Measurements from ENCODE around the gene TMEM72.

The TMEM72 gene

DNA sequence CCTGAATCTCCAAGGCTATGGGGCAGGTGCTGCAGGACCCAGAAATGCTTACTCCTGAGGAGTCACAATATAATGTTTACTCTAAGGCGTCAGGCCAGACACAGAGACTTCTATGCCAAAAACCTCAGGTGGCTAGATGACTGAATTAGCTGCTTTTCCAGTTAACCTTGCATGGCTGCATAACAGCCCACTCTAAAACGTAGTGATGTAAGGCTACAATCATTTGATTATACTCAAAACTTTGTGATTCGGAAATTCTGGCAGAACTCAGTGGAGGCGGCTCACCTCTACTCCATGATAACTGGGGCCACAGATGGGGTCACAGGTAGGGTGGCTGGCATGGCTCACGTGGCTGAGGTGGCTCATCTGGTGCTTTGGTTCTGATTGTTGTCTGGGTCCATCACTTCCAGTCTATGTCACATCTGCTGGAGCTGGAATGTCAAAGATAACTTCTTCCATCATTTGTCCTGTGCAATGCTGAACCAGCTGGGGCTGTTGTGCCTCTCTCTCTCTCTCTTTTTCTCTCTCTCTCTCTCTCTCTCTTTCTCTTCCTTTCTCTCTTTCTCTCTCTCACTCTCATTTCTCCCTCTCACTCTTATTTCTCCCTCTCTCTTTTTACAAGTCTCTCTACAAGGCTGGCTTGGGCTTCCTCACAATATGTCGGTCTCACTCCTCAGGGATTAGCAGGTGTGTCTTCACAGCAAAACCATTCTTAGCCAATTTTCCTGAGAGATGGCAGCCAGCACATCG is 11.8 kb downstream of the TMEM72 start:
- H3K4me3 Mint-ChIP-seq = no peak overlapping the region
- H3K27ac Mint-ChIP-seq = no peak overlapping the region
- H3K9me3 Mint-ChIP-seq = no peaks in the 10 kb centered on the region
- ATAC-seq = no peak
- no peaks in the 10 kb centered on the region for H3K36me3 Mint-ChIP-seq
- H3K4me1 Mint-ChIP-seq = no peaks in the 10 kb centered on the region
- DNase-seq (ENCODE audit: low spot score in 2 of 2) = no peak

DNA sequence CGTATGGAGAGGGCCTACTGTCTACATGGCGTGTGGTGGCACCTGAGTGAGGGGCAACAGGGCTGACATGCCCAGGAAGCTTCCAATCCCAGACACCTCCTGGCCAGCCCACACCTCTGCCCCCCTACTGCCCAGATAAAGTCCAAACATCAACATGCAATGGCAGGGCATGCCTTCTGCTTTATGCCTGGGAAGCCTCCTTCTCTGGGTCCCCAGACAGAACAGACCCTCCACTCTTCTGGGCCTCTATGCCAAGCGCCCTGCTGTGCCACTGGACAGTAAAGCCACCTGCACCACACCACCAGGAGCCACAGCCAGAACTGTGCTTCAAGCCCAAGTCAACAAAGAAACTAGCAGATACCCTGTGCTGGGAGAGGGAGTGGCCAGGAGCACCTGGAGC is 12.5 kb downstream of the TMEM72 start:
- Mint-ChIP-seq H3K9me3 (no peaks in the 10 kb centered on the region), H3K36me3 (no peaks in the 10 kb centered on the region), H3K27ac (no peak overlapping the region), H3K4me3 (no peak overlapping the region), H3K4me1 (no peaks in the 10 kb centered on the region)
- DNase-seq (ENCODE audit: low spot score in 2 of 2) (no peak), ATAC-seq (no peak)

DNA sequence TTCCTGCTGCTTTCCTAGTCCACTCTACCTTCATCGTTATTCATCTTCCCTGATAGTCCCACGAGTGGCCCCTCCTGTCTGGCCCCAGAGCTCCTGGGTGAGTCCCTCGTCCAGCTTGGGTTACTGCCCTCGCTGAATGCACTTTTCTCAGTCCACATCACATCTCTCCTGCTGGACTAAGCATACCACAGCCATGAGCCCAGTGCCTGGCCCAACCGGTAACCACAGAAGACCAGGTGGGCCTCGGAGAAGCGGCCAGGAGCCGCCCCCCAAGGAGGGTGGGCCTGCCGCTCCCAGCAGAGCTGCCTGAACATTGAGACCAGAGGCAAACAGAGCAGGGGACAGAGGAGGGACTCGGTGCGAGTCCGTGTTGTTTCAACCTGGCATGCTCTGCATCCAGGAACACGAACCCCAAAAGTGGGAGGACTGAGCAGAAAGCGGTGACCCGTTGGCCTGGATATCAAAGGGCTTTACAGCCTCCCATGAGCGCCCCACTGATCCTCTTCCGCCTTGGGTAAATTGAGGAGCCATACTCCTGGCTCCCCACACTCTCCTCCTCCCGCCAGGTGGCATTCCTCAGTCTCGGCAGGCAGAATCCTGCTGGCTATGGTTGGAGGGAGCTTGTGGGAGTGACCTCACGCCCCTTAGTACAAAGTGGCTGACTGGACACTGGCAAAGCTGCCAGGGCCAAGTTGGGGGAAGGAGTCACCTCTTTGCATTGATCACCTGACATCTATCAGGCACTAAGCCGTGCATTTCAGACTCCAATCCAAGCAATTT is 13.3 kb downstream of the TMEM72 start:
- DNase-seq (ENCODE audit: low spot score in 2 of 2) = no peak
- H3K27ac Mint-ChIP-seq = no peak overlapping the region
- ATAC-seq = no peak
- no peaks in the 10 kb centered on the region for H3K9me3 Mint-ChIP-seq
- H3K36me3 Mint-ChIP-seq = no peaks in the 10 kb centered on the region
- no peak overlapping the region for H3K4me3 Mint-ChIP-seq
- H3K4me1 Mint-ChIP-seq = no peaks in the 10 kb centered on the region

DNA sequence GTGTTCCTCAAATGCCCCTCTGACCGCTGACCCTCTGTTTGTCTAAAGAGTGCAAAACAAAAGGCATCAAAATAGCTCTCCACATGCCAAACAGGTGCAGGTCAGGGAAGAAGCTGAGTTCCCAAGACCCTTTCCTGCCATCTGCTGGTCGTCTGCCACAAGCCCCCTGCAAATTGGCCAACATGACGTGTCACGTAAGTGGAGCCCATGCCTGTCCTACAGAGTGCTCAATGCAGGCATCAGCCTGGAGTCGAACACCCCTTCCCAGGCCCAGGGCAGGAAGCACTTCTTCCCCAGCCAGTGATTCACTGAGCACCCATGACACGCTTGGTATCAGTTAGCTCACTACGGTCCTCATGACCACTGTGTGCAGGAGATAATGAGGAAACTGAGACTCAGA is 14.1 kb downstream of the TMEM72 start:
- Mint-ChIP-seq H3K36me3 (no peaks in the 10 kb centered on the region), H3K4me1 (no peaks in the 10 kb centered on the region), H3K9me3 (no peaks in the 10 kb centered on the region), H3K4me3 (no peak overlapping the region), H3K27ac (no peak overlapping the region)
- ATAC-seq (no peak), DNase-seq (ENCODE audit: low spot score in 2 of 2) (no peak)

DNA sequence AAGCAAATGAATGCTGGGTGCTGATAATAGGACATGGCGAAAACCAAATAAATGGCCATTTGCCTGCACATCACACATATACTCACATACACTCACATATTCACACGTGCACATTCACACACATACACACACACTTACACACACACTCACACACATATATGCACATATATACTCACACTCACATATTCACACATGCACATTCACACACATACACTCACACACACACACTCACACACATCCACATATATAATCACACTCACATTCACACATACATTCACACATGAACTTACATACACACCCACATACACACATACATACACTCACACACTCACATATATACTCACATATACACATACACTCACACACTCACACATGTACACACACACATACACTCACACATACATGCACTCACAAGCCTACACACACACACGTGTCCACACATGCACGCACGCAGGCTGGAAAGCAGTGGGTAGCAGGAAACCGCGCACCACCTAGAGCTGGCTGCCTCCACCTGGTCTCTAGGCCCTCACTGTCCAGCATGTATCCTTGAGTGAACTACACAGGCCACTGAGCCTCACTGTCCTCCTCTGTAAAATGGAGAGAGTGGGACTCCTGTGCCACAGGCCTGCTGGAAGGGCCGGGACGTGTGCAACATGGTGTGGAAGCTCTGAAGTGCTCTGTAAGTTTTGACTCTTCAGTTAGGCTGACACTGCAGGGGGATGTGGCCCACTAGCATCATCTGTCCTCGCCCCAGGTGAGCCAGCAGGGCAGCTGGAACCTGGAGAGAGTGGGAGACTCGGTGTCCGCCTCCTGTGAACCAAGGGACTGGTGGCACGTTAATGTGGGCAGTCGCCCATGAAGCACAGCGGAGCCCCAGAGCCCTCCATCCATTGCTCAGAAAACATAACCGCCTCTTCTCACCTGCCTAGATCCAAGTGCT is 14.9 kb downstream of the TMEM72 start:
- no peaks in the 10 kb centered on the region for H3K9me3 Mint-ChIP-seq
- H3K27ac Mint-ChIP-seq = no peak overlapping the region
- H3K4me1 Mint-ChIP-seq = no peaks in the 10 kb centered on the region

DNA sequence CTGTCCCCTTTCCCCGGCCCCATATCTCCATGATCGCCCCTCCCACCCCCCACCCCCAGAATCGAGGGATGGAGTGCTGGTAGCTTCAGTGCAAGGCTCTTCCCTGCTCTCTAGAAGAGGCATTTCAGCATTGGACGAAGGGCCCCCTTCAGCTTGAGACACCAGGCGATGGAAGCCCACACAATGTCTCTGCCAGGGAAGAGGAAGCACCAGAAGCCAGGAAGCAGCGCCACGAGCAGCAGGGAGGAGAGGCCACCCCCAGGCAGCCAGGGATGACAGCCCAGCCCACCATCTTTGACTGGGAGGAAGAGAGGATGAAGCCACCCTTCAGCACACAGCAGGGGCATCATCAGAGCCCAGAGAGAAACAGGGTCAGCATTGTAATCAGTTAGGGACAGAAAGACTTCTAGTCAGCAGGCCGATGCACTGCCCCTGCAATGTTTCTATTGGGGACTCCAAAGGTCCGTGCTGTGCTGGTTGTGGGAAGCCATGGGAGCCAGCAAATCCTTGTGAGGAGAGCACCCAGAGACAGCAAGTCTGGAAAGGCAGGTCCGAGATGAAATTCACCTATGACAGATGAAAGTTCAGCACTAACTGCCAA is 15.7 kb downstream of the TMEM72 start:
- H3K4me3 Mint-ChIP-seq = no peak overlapping the region
- no peak overlapping the region for H3K27ac Mint-ChIP-seq
- H3K4me1 Mint-ChIP-seq = no peaks in the 10 kb centered on the region
- H3K9me3 Mint-ChIP-seq = no peaks in the 10 kb centered on the region
- ATAC-seq = no peak
- no peaks in the 10 kb centered on the region for H3K36me3 Mint-ChIP-seq
- DNase-seq (ENCODE audit: low spot score in 2 of 2) = no peak

More for the DNA sequence above, 14.9 kb downstream of the TMEM72 start:
- DNase-seq (ENCODE audit: low spot score in 2 of 2) (no peak), ATAC-seq (no peak)
- H3K36me3 Mint-ChIP-seq = no peaks in the 10 kb centered on the region
- H3K4me3 Mint-ChIP-seq = no peak overlapping the region

DNA sequence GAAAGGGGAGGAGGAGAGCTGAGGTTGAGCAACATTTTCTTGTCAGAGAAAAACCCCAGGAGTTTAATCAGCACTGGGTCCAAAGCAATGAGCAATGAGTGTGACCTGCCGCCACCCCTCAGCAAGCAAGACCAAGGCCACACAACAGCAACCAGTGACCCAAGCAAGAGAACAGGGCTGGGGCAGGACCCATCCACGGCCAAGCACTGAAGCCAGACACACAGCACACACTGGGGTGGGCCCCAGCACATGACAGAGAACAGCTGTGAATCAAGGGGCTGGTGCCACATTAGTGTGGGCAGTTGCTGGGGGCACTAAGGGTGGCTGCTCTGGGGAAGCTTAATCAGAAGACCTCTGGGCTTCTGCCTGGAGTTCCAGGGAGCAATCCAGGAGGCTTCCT is 16.2 kb downstream of the TMEM72 start:
- Mint-ChIP-seq H3K27ac (no peak overlapping the region), H3K9me3 (no peaks in the 10 kb centered on the region), H3K36me3 (no peaks in the 10 kb centered on the region), H3K4me3 (no peak overlapping the region), H3K4me1 (no peaks in the 10 kb centered on the region)
- DNase-seq (ENCODE audit: low spot score in 2 of 2) (no peak), ATAC-seq (peak; percentile 6)

DNA sequence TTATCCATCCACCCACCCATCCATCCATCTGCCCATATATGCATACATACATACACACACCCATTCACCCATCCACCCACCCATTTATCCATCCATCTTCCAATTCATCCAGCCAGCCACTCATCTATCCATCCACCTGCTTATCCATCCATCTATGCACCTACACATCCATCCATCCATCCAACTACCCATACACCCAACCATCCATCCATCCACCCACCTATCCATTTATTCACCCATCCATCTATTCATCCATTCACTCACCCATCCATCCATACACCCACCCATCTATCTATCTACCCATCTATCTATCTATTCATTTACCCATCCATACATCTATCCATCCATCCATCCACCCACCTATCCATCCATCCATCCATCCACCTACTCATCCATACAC is 17.3 kb downstream of the TMEM72 start:
- H3K36me3 Mint-ChIP-seq = no peaks in the 10 kb centered on the region
- no peaks in the 10 kb centered on the region for H3K9me3 Mint-ChIP-seq
- DNase-seq (ENCODE audit: low spot score in 2 of 2) (no peak), ATAC-seq (no peak)
- no peaks in the 10 kb centered on the region for H3K4me1 Mint-ChIP-seq
- no peak overlapping the region for H3K4me3 Mint-ChIP-seq
- H3K27ac Mint-ChIP-seq = no peak overlapping the region

DNA sequence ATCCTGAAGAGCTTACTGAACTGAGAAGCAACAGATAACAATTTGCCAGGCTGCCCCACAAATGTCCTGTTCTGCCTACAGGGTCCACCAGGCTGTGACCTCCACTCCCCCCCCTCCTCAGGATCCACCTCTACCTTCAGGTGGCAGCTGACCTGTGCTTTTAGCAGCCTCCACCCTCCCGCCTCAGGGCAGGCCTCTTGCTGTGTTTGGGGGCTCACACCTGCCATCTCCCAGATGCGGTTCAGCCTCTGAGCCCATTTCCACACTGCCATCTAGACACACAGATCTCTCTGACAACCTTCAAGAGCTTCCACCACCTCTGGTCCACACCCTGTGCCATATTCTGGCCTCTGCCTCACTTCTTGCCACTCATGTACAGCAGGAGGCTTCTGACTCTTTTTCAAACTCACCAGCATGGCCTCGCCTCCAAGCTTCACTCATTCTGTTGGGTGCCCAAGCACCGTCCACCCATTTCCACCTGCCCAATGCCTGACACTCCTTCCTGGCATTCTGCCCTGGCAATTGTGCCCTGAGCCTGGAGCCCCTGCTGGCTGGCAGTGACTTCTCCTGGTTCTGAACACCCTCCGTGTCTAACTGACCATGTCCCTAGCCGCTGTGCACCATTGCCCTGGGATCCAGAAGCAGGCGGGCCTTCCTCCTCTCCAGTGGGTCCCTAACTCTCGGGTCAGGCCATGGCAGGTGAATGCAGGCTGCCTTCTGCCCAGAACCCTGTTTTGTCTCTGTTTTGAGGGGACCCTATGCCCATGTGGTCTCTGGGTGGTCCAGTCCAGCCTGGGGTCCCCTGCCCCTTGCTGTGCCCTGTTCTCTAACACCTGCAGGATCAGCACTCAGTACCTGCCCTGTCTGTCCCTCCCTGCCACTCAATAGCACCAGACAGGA is 18.5 kb downstream of the TMEM72 start:
- Mint-ChIP-seq H3K9me3 (no peaks in the 10 kb centered on the region), H3K4me1 (no peaks in the 10 kb centered on the region), H3K27ac (no peak overlapping the region), H3K36me3 (no peaks in the 10 kb centered on the region), H3K4me3 (no peak overlapping the region)
- no peak for ATAC-seq
- no peak for DNase-seq (ENCODE audit: low spot score in 2 of 2)

DNA sequence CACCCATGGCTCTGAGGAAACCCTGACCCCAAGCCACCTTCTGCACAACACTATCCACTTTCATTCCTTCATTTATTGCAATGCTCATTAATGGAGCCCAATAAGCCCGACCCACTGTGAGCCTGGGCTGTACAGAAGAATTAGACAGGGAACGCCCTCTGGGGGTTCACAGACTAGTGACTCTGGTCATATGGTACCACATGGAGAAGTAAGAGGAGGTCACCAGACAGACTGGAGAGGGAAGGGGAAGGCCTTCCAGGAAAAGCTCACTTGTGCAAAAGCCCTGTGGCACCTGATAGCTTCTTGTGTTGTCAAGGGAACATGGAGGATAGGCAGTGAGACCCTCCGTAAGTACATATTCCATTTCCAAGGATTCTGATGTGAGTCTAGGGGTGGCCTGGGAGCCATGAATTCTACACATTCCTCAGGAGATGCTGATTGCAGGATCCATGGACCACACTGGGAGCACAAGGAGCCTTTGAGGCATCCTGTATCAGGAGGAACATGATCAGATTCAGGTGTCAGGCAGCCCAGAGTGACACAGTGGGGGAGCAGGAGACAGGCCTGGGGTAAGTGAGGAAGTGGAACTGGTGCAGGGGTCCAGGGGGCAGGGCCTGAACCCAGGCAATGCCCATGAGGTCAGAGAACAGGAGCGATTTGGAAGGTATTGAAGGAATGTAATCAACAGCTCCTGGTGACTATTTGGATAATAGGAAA is 19.9 kb downstream of the TMEM72 start:
- H3K36me3 Mint-ChIP-seq = no peaks in the 10 kb centered on the region
- no peak overlapping the region for H3K4me3 Mint-ChIP-seq
- DNase-seq (ENCODE audit: low spot score in 2 of 2) (no peak), ATAC-seq (no peak)
- no peak overlapping the region for H3K27ac Mint-ChIP-seq
- H3K9me3 Mint-ChIP-seq = no peaks in the 10 kb centered on the region
- peaks cover 5% of the 10 kb centered on the region for H3K4me1 Mint-ChIP-seq

DNA sequence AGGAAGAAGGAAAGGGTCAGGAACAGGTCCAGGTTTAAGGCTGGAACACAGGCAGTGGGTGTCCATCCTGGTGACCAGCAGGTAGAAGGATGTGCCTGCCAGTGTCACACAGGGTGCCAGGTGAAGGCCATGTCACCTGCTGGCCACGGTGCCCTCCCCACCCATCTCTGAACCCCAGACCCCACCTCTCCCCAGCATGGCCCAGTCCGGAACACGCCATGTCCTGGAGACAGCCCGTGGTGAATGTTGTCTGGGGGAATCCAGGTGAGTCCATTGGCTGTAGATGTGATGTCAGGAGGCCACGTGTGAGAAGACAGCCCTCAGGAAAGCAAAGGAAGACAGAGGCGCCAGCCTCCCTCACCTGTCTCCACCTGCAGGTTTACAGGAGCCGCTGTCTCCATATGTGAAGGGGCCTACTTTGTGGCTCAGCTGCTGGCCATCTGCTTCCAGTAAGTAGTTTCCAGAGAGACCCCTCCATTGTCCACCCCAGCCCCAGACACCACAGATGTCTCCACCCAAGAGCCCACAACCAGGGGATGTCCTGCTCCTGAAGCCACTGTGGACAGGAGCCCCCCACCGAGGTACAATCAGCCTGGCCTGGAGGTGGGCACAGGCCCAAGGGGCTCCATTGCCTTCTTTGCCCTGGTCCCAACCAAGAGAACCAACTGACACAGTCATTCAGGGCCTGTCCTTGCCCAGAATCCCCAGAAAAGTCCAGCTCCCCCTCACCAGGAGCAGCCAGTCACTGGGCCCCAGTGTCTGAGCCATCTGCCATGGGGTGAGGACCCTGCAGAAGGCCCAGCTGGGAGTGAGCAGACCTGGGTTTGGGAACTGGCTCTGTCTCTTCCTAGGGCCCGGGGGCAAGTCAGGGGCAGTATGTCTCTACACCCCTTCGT is 20.7 kb downstream of the TMEM72 start:
- no peak overlapping the region for H3K27ac Mint-ChIP-seq
- peaks cover 5% of the 10 kb centered on the region for H3K4me1 Mint-ChIP-seq
- ATAC-seq (no peak), DNase-seq (ENCODE audit: low spot score in 2 of 2) (no peak)
- no peaks in the 10 kb centered on the region for H3K9me3 Mint-ChIP-seq
- no peak overlapping the region for H3K4me3 Mint-ChIP-seq
- H3K36me3 Mint-ChIP-seq = no peaks in the 10 kb centered on the region

DNA sequence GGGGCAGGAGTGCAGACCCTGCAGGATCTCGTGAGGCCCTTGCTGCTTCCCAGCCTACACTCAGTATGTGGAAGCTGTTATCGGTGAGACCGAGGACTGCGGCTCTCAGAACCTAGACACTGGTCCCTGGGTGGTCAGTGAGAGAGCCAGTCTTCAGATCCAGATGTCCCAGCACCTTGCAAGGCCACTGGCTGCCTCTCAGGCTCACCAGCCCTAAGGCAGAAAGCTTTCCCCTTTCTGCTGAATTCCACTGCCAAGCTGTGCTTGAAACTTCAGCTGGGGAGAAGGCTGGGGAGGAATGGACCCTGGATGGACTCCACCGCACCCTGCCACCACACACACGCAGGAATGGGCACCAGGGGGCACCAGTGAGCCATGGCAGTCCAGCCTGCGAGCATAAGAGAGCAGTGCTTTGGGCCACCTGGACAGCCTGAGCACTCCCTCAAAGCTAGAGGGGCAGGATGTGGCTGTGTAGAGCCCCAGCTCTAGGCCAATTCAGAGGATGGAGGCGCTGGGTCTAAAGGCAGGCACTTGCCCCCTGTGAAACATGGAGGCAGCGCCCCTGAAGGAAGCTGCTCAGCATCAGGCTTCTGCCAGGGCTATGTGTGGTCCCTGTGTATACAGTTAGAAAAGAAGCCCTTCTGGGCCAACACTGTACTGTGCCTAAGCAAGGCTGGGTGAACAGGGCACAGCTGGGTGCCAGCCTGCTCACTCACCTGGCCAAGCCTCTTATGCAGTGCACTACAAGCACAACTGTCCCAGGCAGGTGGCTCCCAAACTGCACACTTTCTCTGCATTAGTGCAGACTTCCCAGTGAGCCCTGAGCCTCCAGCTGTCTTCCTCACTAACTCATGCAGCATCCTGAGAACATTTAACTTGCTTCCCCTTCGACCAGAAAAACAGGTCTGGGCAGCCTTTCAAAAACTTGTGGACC is 21.6 kb downstream of the TMEM72 start:
- H3K4me3 Mint-ChIP-seq = no peak overlapping the region
- DNase-seq (ENCODE audit: low spot score in 2 of 2) (peak; percentile 89 to 94), ATAC-seq (peak; percentile 93)
- H3K27ac Mint-ChIP-seq = no peak overlapping the region
- H3K9me3 Mint-ChIP-seq = no peaks in the 10 kb centered on the region
- no peaks in the 10 kb centered on the region for H3K36me3 Mint-ChIP-seq
- H3K4me1 Mint-ChIP-seq = peaks cover 5% of the 10 kb centered on the region

All from stimulated activated effector memory CD8-positive, alpha-beta T cell treated with anti-CD3 and anti-CD28 coated beads, Interleukin-12 subunit alpha, Interleukin-12 subunit beta, amount 100 ng/mL, for 72 hours (primary cell).